Breast epithelium (tissue), 4 donors: ENCODE results near the gene MDGA2. TPM values are rescaled to one million over a fixed set of nuclear protein-coding genes. Genes with fewer than 3 reads are reported as not detected.
A peak's percentile ranks its signal among the peaks of the same experiment; 100 is the strongest.

Source experiments
- DNase-seq, 2 donors: peaks; one replicate each; pipeline ENCODE4 v3.0.0-alpha.2; 2019; ENCODE audit warnings: low spot score in 2 of 2
- H3K27ac ChIP-seq, 2 donors: fragments of 200-600 bp; sonication (generic) in 1 of 2; one replicate each; pipeline ENCODE4 v1.5.1; 2016 to 2019; ENCODE audit warnings: mild to moderate bottlenecking in 1 of 2
- H3K27me3 ChIP-seq, 2 donors: fragments of 200-600 bp; sonication (generic) in 1 of 2; one replicate each; pipeline versions ENCODE4 v1.5.1 to v1.6.0; 2017 to 2019; ENCODE audit warnings: control low read depth in 1 of 2, mild to moderate bottlenecking in 1 of 2
- H3K36me3 ChIP-seq: fragments of 200-600 bp; one replicate; pipeline ENCODE4 v1.5.1; 2019
- H3K4me1 ChIP-seq, 2 donors: fragments of 200-600 bp; sonication (generic); one replicate each; pipeline ENCODE4 v1.5.1; 2016 to 2019; ENCODE audit warnings: control low read depth in 1 of 2
- H3K4me3 ChIP-seq, 3 donors: fragments of 200-600 bp; sonication (generic); 1 replicate in 2 of 3; 2 replicates in 1 of 3; pipeline ENCODE4 v1.5.1; 2016 to 2019; ENCODE audit warnings: mild to moderate bottlenecking in 3 of 3, moderate library complexity in 2 of 3
- H3K9me3 ChIP-seq, 2 donors: fragments of 200-600 bp; sonication (generic) in 1 of 2; one replicate each; pipeline ENCODE4 v1.5.1; 2016 to 2019; ENCODE audit warnings: control low read depth in 1 of 2
- POLR2A ChIP-seq: fragments of 450-650 bp; IDR thresholded peaks from one replicate; pipeline ENCODE4 v1.6.1; 2016; ENCODE audit warnings: antibody characterized with exemption, mild to moderate bottlenecking, moderate library complexity
- POLR2AphosphoS5 ChIP-seq, 3 donors: sonication (generic); formaldehyde crosslinking; IDR thresholded peaks; one replicate each; pipeline ENCODE4 v1.6.1; 2017; ENCODE audit warnings: antibody characterized with exemption in 3 of 3
- intact Hi-C: fragments of 100-400 bp; cut with DNase I; formaldehyde crosslinking; loops from one replicate; pipeline ENCODE4 v1.15.1; 2023; ENCODE audit warnings: low total_unique reads
- total RNA-seq, 3 donors: library from RNA; depleted of rRNA; stranded (reverse); fragments of >200 nt; gene quantifications; one replicate each; pipeline ENCODE4 v1.1.0, GENCODE V29; 2016
- TF ChIP-seq, protein P1 (sequence below), 3 donors: fragments of 450-650 bp; IDR thresholded peaks; one replicate each; pipeline ENCODE4 v1.5.1; 2016 to 2017; ENCODE audit warnings: antibody characterized with exemption in 3 of 3, mild to moderate bottlenecking in 3 of 3, moderate library complexity in 3 of 3

MDGA2 gene
- total RNA-seq, 3 donors from 2014 or later = not detected

DNA sequence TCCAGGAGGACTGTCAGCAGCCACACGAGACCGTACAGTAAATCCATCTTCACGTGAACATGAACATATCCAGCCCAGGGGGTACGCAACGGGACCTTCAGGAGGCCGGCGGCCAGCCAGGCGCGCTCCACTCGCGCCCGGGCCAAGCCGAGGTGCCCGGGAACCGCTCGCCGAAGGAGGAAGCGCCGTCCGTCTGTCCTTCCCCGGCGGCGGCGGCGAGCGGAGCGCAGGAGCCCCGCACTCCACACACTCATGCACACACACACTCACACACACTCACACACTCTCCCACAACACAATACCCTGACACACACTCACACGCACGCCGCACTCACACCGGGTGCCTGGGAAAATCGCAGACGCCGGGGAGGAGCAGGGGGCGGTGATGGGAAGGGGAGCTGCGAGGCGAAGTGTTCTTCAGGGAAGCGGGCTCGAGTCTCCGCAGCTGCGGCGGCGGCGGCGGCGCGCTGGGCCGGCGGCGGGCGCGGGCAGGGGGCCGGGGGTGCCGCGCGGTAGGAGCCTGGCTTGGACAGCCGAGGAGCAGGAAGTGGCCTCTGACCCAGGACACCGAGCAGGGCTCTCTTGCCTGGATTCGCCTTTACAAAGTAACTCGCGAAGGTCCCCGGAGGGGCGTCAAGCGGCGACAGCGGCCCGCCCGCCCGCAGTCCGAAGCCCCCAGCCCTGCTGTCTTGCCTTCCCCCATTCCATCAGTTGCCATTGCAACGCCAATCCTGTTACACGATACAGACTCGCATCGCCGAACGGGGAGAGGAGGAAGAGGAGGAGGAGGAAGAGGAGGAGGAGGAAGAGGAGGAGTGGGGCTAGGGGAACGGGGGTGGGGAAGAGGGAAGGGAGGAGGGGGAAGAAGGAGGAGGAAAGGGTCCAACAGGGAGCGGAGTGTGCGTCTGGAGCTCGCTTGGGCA lies 601 bp downstream of the MDGA2 start:
- DNase-seq = no peak
- peak overlapping the region; percentile 42 to 63 (median 47) for H3K4me3 ChIP-seq
- intact Hi-C loops = no loop called here
- TF ChIP-seq, protein P1, sequence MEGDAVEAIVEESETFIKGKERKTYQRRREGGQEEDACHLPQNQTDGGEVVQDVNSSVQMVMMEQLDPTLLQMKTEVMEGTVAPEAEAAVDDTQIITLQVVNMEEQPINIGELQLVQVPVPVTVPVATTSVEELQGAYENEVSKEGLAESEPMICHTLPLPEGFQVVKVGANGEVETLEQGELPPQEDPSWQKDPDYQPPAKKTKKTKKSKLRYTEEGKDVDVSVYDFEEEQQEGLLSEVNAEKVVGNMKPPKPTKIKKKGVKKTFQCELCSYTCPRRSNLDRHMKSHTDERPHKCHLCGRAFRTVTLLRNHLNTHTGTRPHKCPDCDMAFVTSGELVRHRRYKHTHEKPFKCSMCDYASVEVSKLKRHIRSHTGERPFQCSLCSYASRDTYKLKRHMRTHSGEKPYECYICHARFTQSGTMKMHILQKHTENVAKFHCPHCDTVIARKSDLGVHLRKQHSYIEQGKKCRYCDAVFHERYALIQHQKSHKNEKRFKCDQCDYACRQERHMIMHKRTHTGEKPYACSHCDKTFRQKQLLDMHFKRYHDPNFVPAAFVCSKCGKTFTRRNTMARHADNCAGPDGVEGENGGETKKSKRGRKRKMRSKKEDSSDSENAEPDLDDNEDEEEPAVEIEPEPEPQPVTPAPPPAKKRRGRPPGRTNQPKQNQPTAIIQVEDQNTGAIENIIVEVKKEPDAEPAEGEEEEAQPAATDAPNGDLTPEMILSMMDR (IDR thresholded peaks at IDR 0.05) = no peak
- no peak for TF ChIP-seq POLR2AphosphoS5 (IDR thresholded peaks at IDR 0.05)
- no peak for TF ChIP-seq POLR2A
- H3K36me3 ChIP-seq = no peaks in the 10 kb centered on the region
- H3K27me3 ChIP-seq = peaks cover 0 to 56% of the 10 kb centered on the region in 2 donors
- no peak overlapping the region for H3K27ac ChIP-seq
- no peaks in the 10 kb centered on the region for H3K4me1 ChIP-seq
- no peaks in the 10 kb centered on the region for H3K9me3 ChIP-seq

DNA sequence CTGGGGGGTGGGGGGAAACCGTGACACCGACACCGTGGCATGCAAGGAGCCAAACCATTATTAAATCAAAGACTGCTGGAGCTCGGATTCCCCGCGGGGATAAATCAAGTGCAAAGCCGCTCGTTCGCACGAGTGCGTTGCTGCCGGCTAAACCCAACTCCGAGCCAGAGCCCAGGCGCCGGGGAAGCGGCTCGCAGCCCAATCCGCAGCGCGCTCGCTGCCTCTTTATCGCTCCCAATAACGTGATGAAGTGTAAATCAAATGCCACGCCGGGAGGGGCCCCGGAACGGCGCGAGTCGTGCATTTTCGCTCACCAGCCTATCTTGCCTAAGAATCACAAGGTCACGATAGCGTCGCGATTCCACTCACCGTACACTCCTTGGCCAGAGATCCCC lies 1.3 kb downstream of the MDGA2 start:
- TF ChIP-seq, protein P1 (IDR thresholded peaks at IDR 0.05) = no peak
- no peak for TF ChIP-seq POLR2A
- no peak for TF ChIP-seq POLR2AphosphoS5 (IDR thresholded peaks at IDR 0.05)
- no peaks in the 10 kb centered on the region for H3K36me3 ChIP-seq
- peaks cover 0 to 50% of the 10 kb centered on the region in 2 donors for H3K27me3 ChIP-seq
- H3K27ac ChIP-seq = no peak overlapping the region
- no peak for DNase-seq
- peak overlapping the region; percentile 42 to 63 (median 47) for H3K4me3 ChIP-seq
- H3K9me3 ChIP-seq = no peaks in the 10 kb centered on the region
- H3K4me1 ChIP-seq = no peaks in the 10 kb centered on the region
- intact Hi-C loops = no loop called here

GRCh38 chr14:47665337-47666134 lies 9.9 kb downstream of the MDGA2 start:
- H3K4me1 ChIP-seq = no peaks in the 10 kb centered on the region
- no peaks in the 10 kb centered on the region for H3K27me3 ChIP-seq
- TF ChIP-seq POLR2AphosphoS5 (IDR thresholded peaks at IDR 0.05) = no peak
- TF ChIP-seq, protein P1 (IDR thresholded peaks at IDR 0.05) = no peak
- TF ChIP-seq POLR2A = no peak
- no peaks in the 10 kb centered on the region for H3K9me3 ChIP-seq
- H3K27ac ChIP-seq = no peak overlapping the region
- no peak overlapping the region for H3K4me3 ChIP-seq
- no peak for DNase-seq
- intact Hi-C loops = no loop called here
- H3K36me3 ChIP-seq = no peaks in the 10 kb centered on the region

DNA sequence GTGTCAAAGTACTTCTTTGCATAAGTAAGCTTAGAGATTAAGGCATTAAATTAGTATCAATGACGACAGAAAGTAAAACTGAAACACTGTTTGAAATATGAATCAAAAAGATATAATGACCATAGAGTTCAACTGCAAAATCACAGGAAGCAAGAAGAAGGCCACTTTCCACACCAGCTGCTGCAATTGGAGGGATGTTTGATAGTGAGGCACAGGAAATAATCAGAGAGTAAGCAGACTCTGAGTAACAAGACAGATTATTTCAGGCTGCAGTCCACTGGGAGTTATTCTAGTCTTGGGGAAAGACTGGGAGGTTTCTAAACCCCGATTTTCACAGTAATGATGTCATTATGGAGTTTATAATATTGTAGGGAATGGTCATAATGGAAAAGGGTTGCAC lies 12.9 kb downstream of the MDGA2 start:
- Histone ChIP-seq H3K4me1 (no peaks in the 10 kb centered on the region), H3K27me3 (no peaks in the 10 kb centered on the region), H3K36me3 (no peaks in the 10 kb centered on the region), H3K27ac (no peak overlapping the region), H3K9me3 (no peaks in the 10 kb centered on the region), H3K4me3 (no peak overlapping the region)
- intact Hi-C loops = no loop called here
- no peak for DNase-seq
- TF ChIP-seq, protein P1 (IDR thresholded peaks at IDR 0.05) = no peak
- no peak for TF ChIP-seq POLR2AphosphoS5 (IDR thresholded peaks at IDR 0.05)
- TF ChIP-seq POLR2A = no peak

DNA sequence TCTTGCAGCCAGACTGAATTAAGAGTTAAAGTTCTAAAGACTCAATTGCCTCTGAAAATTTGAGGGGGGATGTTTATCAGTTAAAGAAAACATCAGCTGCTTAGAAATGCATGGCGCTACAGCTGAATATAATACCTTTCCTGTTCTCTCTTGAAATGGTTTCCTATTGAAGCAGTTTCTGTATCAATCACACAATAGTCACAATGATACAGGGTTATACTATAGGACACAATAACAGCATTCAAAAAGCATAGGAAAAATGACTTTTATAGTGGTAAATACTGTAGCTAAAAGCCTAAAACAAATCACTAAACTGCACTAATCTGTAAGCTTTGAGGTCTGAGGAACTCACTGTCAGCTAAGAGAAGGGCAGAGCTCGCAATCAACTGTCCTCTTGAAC lies 15.2 kb downstream of the MDGA2 start:
- no peak for DNase-seq
- Histone ChIP-seq H3K36me3 (no peaks in the 10 kb centered on the region), H3K27me3 (no peaks in the 10 kb centered on the region), H3K4me3 (no peak overlapping the region), H3K27ac (no peak overlapping the region), H3K4me1 (no peaks in the 10 kb centered on the region), H3K9me3 (no peaks in the 10 kb centered on the region)
- TF ChIP-seq, protein P1 (IDR thresholded peaks at IDR 0.05) = no peak
- TF ChIP-seq POLR2A = no peak
- no peak for TF ChIP-seq POLR2AphosphoS5 (IDR thresholded peaks at IDR 0.05)
- intact Hi-C loops = no loop called here
